Measurements from ENCODE around the gene GPN2.

GRCh38 chr1:26852701-26853100 is 37.4 kb downstream of the GPN2 start:
- TF ChIP-seq ARNT (IDR thresholded peaks at IDR 0.05) = no peak
- no peak for TF ChIP-seq SP1 (IDR thresholded peaks at IDR 0.05)
- no peak for TF ChIP-seq HDGF (IDR thresholded peaks at IDR 0.05; ENCODE audit: borderline replicate concordance)
- TF ChIP-seq BHLHE40 (IDR thresholded peaks at IDR 0.05; ENCODE audit: borderline replicate concordance) = no peak
- TF ChIP-seq ZNF384 (IDR thresholded peaks at IDR 0.05) = no peak
- no peak for TF ChIP-seq TARDBP (IDR thresholded peaks at IDR 0.05)
- TF ChIP-seq FOXA1 (IDR thresholded peaks at IDR 0.05) = no peak
- no peak for TF ChIP-seq FOXM1 (IDR thresholded peaks at IDR 0.05; ENCODE audit: borderline replicate concordance)
- TF ChIP-seq ELF4 (IDR thresholded peaks at IDR 0.05) = no peak

Measured in HEK293T (cell line).